Muscle of leg (tissue), 11 donors: ENCODE measurements around the gene SPECC1. TPM values are rescaled to one million over a fixed set of nuclear protein-coding genes. Genes with fewer than 3 reads are reported as not detected.

Experiments used
- DNase-seq: peaks from one replicate; pipeline ENCODE4 v3.0.0; 2013
- H3K27ac ChIP-seq: one replicate; pipeline ENCODE4 v1.5.1; 2013; ENCODE audit warnings: mild to moderate bottlenecking, low read length, control low read depth
- H3K27me3 ChIP-seq: one replicate; pipeline ENCODE4 v1.6.1; 2013; ENCODE audit warnings: low read length; ENCODE audit not compliant: control insufficient read depth, insufficient read depth
- H3K36me3 ChIP-seq: one replicate; pipeline ENCODE4 v1.6.1; 2013; ENCODE audit warnings: low read length; ENCODE audit not compliant: control insufficient read depth, insufficient read depth
- H3K4me1 ChIP-seq: one replicate; pipeline ENCODE4 v1.6.1; 2013; ENCODE audit warnings: low read length; ENCODE audit not compliant: control insufficient read depth, insufficient read depth
- H3K4me3 ChIP-seq: one replicate; pipeline ENCODE4 v1.5.1; 2013; ENCODE audit warnings: low read length, control low read depth
- H3K9me3 ChIP-seq: replicated peaks from 2 replicates; pipeline ENCODE4 v1.6.1; 2013; ENCODE audit warnings: low read depth, low read length; ENCODE audit not compliant: control insufficient read depth
- WGBS: methylation state at CpG from one replicate; pipeline ENCODE4 v1.1.5; 2013; ENCODE audit warnings: missing lambda C conversion rate; ENCODE audit not compliant: insufficient coverage; 5-methylcytosine and 5-hydroxymethylcytosine counted together
- polyA plus RNA-seq, 8 donors: library from polyadenylated mRNA; unstranded; fragments of 120-200 nt; gene quantifications; one replicate each; pipeline versions ENCODE4 v1.2.1 to v1.2.3, GENCODE V29; 2013; ENCODE audit warnings: inconsistent platforms in 1 of 8, low replicate concordance in 1 of 8; ENCODE audit not compliant: insufficient read length in 8 of 8, insufficient read depth in 1 of 8
- total RNA-seq: library from RNA; stranded (reverse); fragments of 120-200 nt; gene quantifications from one replicate; pipeline ENCODE4 v1.2.4, GENCODE V29; 2013

The SPECC1 gene
- total and polyA plus RNA-seq, 9 donors = 5.7 to 11.6 (median 7.2) TPM

- H3K9me3 ChIP-seq = no peaks in the 10 kb centered on the region
- DNase-seq = no peak
- H3K27ac ChIP-seq = no peak overlapping the region
- H3K27me3 ChIP-seq = peaks cover 6% of the 10 kb centered on the region
- H3K36me3 ChIP-seq = no peaks in the 10 kb centered on the region
- H3K4me1 ChIP-seq = no peaks in the 10 kb centered on the region
- no peak overlapping the region for H3K4me3 ChIP-seq
- WGBS = 90% methylated on average over 2 of the region's 13 CpGs
Observed at GRCh38 chr17:19986941-19987861, 22.0 kb upstream of the SPECC1 start.

- peaks cover 6% of the 10 kb centered on the region for H3K27me3 ChIP-seq
- H3K4me1 ChIP-seq = peaks cover under 1% of the 10 kb centered on the region
- H3K4me3 ChIP-seq = no peak overlapping the region
- DNase-seq = no peak
- no peaks in the 10 kb centered on the region for H3K36me3 ChIP-seq
- WGBS = no CpG with 5 or more reads among the region's 1 CpG
- no peaks in the 10 kb centered on the region for H3K9me3 ChIP-seq
- H3K27ac ChIP-seq = no peak overlapping the region
Observed at GRCh38 chr17:19987897-19988296, 21.3 kb upstream of the SPECC1 start.

GRCh38 chr17:19991252-19991885 is 17.8 kb upstream of the SPECC1 start:
- Histone ChIP-seq H3K9me3 (no peaks in the 10 kb centered on the region), H3K36me3 (no peaks in the 10 kb centered on the region), H3K4me3 (no peak overlapping the region), H3K27ac (no peak overlapping the region), H3K4me1 (peaks cover 3% of the 10 kb centered on the region), H3K27me3 (peaks cover 6% of the 10 kb centered on the region)
- DNase-seq = no peak
- WGBS = 63% methylated on average over 2 of the region's 4 CpGs

GRCh38 chr17:19992803-19993713 is 16.1 kb upstream of the SPECC1 start:
- no peaks in the 10 kb centered on the region for H3K9me3 ChIP-seq
- peak; percentile 93 for DNase-seq
- H3K27ac ChIP-seq = no peak overlapping the region
- H3K4me1 ChIP-seq = peaks cover 3% of the 10 kb centered on the region
- no peaks in the 10 kb centered on the region for H3K36me3 ChIP-seq
- H3K27me3 ChIP-seq = peaks cover 6% of the 10 kb centered on the region
- no peak overlapping the region for H3K4me3 ChIP-seq
- WGBS = 0% methylated on average over 14 of the region's 24 CpGs

GRCh38 chr17:19996086-19996485 is 13.1 kb upstream of the SPECC1 start:
- Histone ChIP-seq H3K27ac (no peak overlapping the region), H3K27me3 (peaks cover 4% of the 10 kb centered on the region), H3K4me1 (peaks cover 3% of the 10 kb centered on the region), H3K36me3 (no peaks in the 10 kb centered on the region), H3K9me3 (no peaks in the 10 kb centered on the region), H3K4me3 (no peak overlapping the region)
- no peak for DNase-seq
- WGBS = no CpG with 5 or more reads among the region's 1 CpG

GRCh38 chr17:19996502-19996901 is 12.7 kb upstream of the SPECC1 start:
- Histone ChIP-seq H3K27me3 (peaks cover under 1% of the 10 kb centered on the region), H3K4me1 (peaks cover 3% of the 10 kb centered on the region)
- no CpG with 5 or more reads among the region's 5 CpGs for WGBS

GRCh38 chr17:20008242-20009051 is 712 bp upstream of the SPECC1 start:
- H3K4me3 ChIP-seq = peak overlapping the region; percentile 38
- peaks cover 15% of the 10 kb centered on the region for H3K4me1 ChIP-seq
- peaks cover 42% of the 10 kb centered on the region for H3K27me3 ChIP-seq
- DNase-seq = peak; percentile 16
- H3K9me3 ChIP-seq = no peaks in the 10 kb centered on the region
- 21% methylated on average over 31 of the region's 35 CpGs for WGBS
- no peak overlapping the region for H3K27ac ChIP-seq
- H3K36me3 ChIP-seq = no peaks in the 10 kb centered on the region

More at GRCh38 chr17:19996502-19996901, 12.7 kb upstream of the SPECC1 start:
- H3K9me3 ChIP-seq = no peaks in the 10 kb centered on the region
- DNase-seq = no peak
- no peak overlapping the region for H3K27ac ChIP-seq
- no peaks in the 10 kb centered on the region for H3K36me3 ChIP-seq
- H3K4me3 ChIP-seq = no peak overlapping the region

GRCh38 chr17:20009052-20009301 is 182 bp upstream of the SPECC1 start:
- 0% methylated on average over 18 of the region's 18 CpGs for WGBS
- Histone ChIP-seq H3K4me1 (peaks cover 15% of the 10 kb centered on the region), H3K9me3 (no peaks in the 10 kb centered on the region), H3K4me3 (peak overlapping the region; percentile 38), H3K36me3 (no peaks in the 10 kb centered on the region), H3K27ac (no peak overlapping the region), H3K27me3 (peaks cover 42% of the 10 kb centered on the region)
- DNase-seq = no peak

- Histone ChIP-seq H3K9me3 (no peaks in the 10 kb centered on the region), H3K36me3 (no peaks in the 10 kb centered on the region), H3K4me3 (peak overlapping the region; percentile 40), H3K4me1 (peaks cover 15% of the 10 kb centered on the region), H3K27ac (peak overlapping the region; percentile 38), H3K27me3 (peaks cover 38% of the 10 kb centered on the region)
- DNase-seq = peak; percentile 88
- 12% methylated on average over 4 of the region's 11 CpGs for WGBS
Observed at GRCh38 chr17:20010099-20010863, 1.1 kb downstream of the SPECC1 start.
